Measurements from ENCODE around the gene WWTR1.
A peak's percentile ranks its signal among the peaks of the same experiment; 100 is the strongest.

WWTR1 gene

GRCh38 chr3:149638228-149639092, 19.4 kb downstream of the WWTR1 start:
- Mint-ChIP-seq H3K9me3 (no peaks in the 10 kb centered on the region), H3K4me3 (peak overlapping the region; percentile 50 to 70 (median 54)), H3K27ac (peak overlapping the region; percentile 94 to 97 (median 95)), H3K36me3 (ENCODE audit: low read depth) (peaks cover 28% of the 10 kb centered on the region), H3K27me3 (ENCODE audit: low read depth) (no peaks in the 10 kb centered on the region), H3K4me1 (peaks cover 79% of the 10 kb centered on the region)
- TF ChIP-seq CTCF (IDR thresholded peaks at IDR 0.05; ENCODE audit: unreplicated experiment in 3 of 3) = no peak

- H3K27ac Mint-ChIP-seq = peak overlapping the region; percentile 28 to 80 (median 60)
- H3K27me3 Mint-ChIP-seq (ENCODE audit: low read depth) = no peaks in the 10 kb centered on the region
- H3K4me1 Mint-ChIP-seq = peaks cover 67% of the 10 kb centered on the region
- H3K4me3 Mint-ChIP-seq = no peak overlapping the region
- H3K36me3 Mint-ChIP-seq (ENCODE audit: low read depth) = peaks cover 40% of the 10 kb centered on the region
- H3K9me3 Mint-ChIP-seq = no peaks in the 10 kb centered on the region
- TF ChIP-seq CTCF (IDR thresholded peaks at IDR 0.05; ENCODE audit: unreplicated experiment in 3 of 3) = no peak
These were observed 22.4 kb downstream of the WWTR1 start for GRCh38 chr3:149635396-149635795.

GRCh38 chr3:149634573-149634972, 23.3 kb downstream of the WWTR1 start:
- peaks cover 61% of the 10 kb centered on the region for H3K4me1 Mint-ChIP-seq
- no peaks in the 10 kb centered on the region for H3K9me3 Mint-ChIP-seq
- peak overlapping the region in 1 of 3 experiments; percentile 16 for H3K27ac Mint-ChIP-seq
- H3K4me3 Mint-ChIP-seq = no peak overlapping the region
- no peaks in the 10 kb centered on the region for H3K27me3 Mint-ChIP-seq (ENCODE audit: low read depth)
- peaks cover 39% of the 10 kb centered on the region for H3K36me3 Mint-ChIP-seq (ENCODE audit: low read depth)
- no peak for TF ChIP-seq CTCF (IDR thresholded peaks at IDR 0.05; ENCODE audit: unreplicated experiment in 3 of 3)

- Mint-ChIP-seq H3K36me3 (ENCODE audit: low read depth) (peaks cover 44% of the 10 kb centered on the region), H3K4me1 (peaks cover 61% of the 10 kb centered on the region), H3K27ac (peak overlapping the region in 2 of 3 experiments; percentile 9 to 16), H3K27me3 (ENCODE audit: low read depth) (no peaks in the 10 kb centered on the region), H3K9me3 (no peaks in the 10 kb centered on the region), H3K4me3 (no peak overlapping the region)
- TF ChIP-seq CTCF (IDR thresholded peaks at IDR 0.05; ENCODE audit: unreplicated experiment in 3 of 3) = no peak
These were observed 23.8 kb downstream of the WWTR1 start for GRCh38 chr3:149634072-149634471.

GRCh38 chr3:149632225-149632624, 25.6 kb downstream of the WWTR1 start:
- peaks cover under 1% of the 10 kb centered on the region for H3K9me3 Mint-ChIP-seq
- H3K27ac Mint-ChIP-seq = no peak overlapping the region
- H3K4me1 Mint-ChIP-seq = peaks cover 45% of the 10 kb centered on the region
- no peaks in the 10 kb centered on the region for H3K27me3 Mint-ChIP-seq (ENCODE audit: low read depth)
- peaks cover 45% of the 10 kb centered on the region for H3K36me3 Mint-ChIP-seq (ENCODE audit: low read depth)
- no peak for TF ChIP-seq CTCF (IDR thresholded peaks at IDR 0.05; ENCODE audit: unreplicated experiment in 3 of 3)
- no peak overlapping the region for H3K4me3 Mint-ChIP-seq

- Mint-ChIP-seq H3K9me3 (peaks cover 2% of the 10 kb centered on the region), H3K4me3 (no peak overlapping the region), H3K36me3 (ENCODE audit: low read depth) (peaks cover 51% of the 10 kb centered on the region), H3K27me3 (ENCODE audit: low read depth) (no peaks in the 10 kb centered on the region), H3K4me1 (peaks cover 53% of the 10 kb centered on the region), H3K27ac (no peak overlapping the region)
- no peak for TF ChIP-seq CTCF (IDR thresholded peaks at IDR 0.05; ENCODE audit: unreplicated experiment in 3 of 3)
These were observed 27.0 kb downstream of the WWTR1 start for GRCh38 chr3:149630806-149631205.

Measured in nephron (organoid).